ENCODE results near the gene FAM20C. TPM values are rescaled to one million over a fixed set of nuclear protein-coding genes. Genes with fewer than 3 reads are reported as not detected.

Gene FAM20C
- total RNA-seq, 2 donors from 2014 or later = 37.8 to 62.0 TPM

- DNase-seq (ENCODE audit: low spot score) = no peak
These were observed 40.9 kb upstream of the FAM20C start for GRCh38 chr7:151346-152050.

GRCh38 chr7:152702-153391 lies 39.5 kb upstream of the FAM20C start:
- Histone ChIP-seq H3K36me3 (no peaks in the 10 kb centered on the region), H3K27ac (no peak overlapping the region), H3K4me3 (no peak overlapping the region), H3K9me3 (no peaks in the 10 kb centered on the region), H3K4me1 (replicated peaks) (no peaks in the 10 kb centered on the region), H3K27me3 (replicated peaks; ENCODE audit: insufficient read depth) (no peaks in the 10 kb centered on the region)
- no peak for DNase-seq (ENCODE audit: low spot score)
- intact Hi-C loops (cut with DNase I) = no loop called here
- TF ChIP-seq POLR2A (IDR thresholded peaks at IDR 0.05) (no peak), CTCF (IDR thresholded peaks at IDR 0.05) (no peak), POLR2AphosphoS5 (IDR thresholded peaks at IDR 0.05) (no peak)
- WGBS = 85% methylated on average over 19 of the region's 19 CpGs

More at GRCh38 chr7:151346-152050, 40.9 kb upstream of the FAM20C start:
- H3K27ac ChIP-seq = no peak overlapping the region
- intact Hi-C loops (cut with DNase I) = no loop called here
- TF ChIP-seq CTCF (IDR thresholded peaks at IDR 0.05) (no peak), POLR2A (IDR thresholded peaks at IDR 0.05) (no peak), POLR2AphosphoS5 (IDR thresholded peaks at IDR 0.05) (no peak)
- H3K4me1 ChIP-seq (replicated peaks) = no peaks in the 10 kb centered on the region
- 92% methylated on average over 25 of the region's 25 CpGs for WGBS
- no peaks in the 10 kb centered on the region for H3K9me3 ChIP-seq
- H3K36me3 ChIP-seq = no peaks in the 10 kb centered on the region
- H3K27me3 ChIP-seq (replicated peaks; ENCODE audit: insufficient read depth) = no peaks in the 10 kb centered on the region
- H3K4me3 ChIP-seq = no peak overlapping the region

GRCh38 chr7:153604-154003 lies 38.8 kb upstream of the FAM20C start:
- intact Hi-C loops (cut with DNase I) = no loop called here
- no peaks in the 10 kb centered on the region for H3K27me3 ChIP-seq (replicated peaks; ENCODE audit: insufficient read depth)
- no peaks in the 10 kb centered on the region for H3K4me1 ChIP-seq (replicated peaks)
- H3K27ac ChIP-seq = no peak overlapping the region
- DNase-seq (ENCODE audit: low spot score) = no peak
- H3K36me3 ChIP-seq = no peaks in the 10 kb centered on the region
- TF ChIP-seq POLR2AphosphoS5 (IDR thresholded peaks at IDR 0.05) (no peak), POLR2A (IDR thresholded peaks at IDR 0.05) (no peak), CTCF (IDR thresholded peaks at IDR 0.05) (no peak)
- H3K4me3 ChIP-seq = no peak overlapping the region
- WGBS = 95% methylated on average over 11 of the region's 13 CpGs
- no peaks in the 10 kb centered on the region for H3K9me3 ChIP-seq

- no peaks in the 10 kb centered on the region for H3K4me1 ChIP-seq (replicated peaks)
- H3K36me3 ChIP-seq = no peaks in the 10 kb centered on the region
- intact Hi-C loops (cut with DNase I) = no loop called here
- H3K27ac ChIP-seq = no peak overlapping the region
- H3K4me3 ChIP-seq = no peak overlapping the region
- TF ChIP-seq CTCF (IDR thresholded peaks at IDR 0.05) (no peak), POLR2AphosphoS5 (IDR thresholded peaks at IDR 0.05) (no peak), POLR2A (IDR thresholded peaks at IDR 0.05) (no peak)
- WGBS = 93% methylated on average over 20 of the region's 20 CpGs
- no peaks in the 10 kb centered on the region for H3K9me3 ChIP-seq
- no peak for DNase-seq (ENCODE audit: low spot score)
- no peaks in the 10 kb centered on the region for H3K27me3 ChIP-seq (replicated peaks; ENCODE audit: insufficient read depth)
These were observed 38.1 kb upstream of the FAM20C start for GRCh38 chr7:154096-154799.

All from prostate gland (tissue), 2 donors.